RWPE2 (cell line): ENCODE measurements around the gene CAMK1.
A peak's percentile ranks its signal among the peaks of the same experiment; 100 is the strongest.
"Not testable (repeated sequence)": the region's sequence is repeated elsewhere in the genome, so short reads cannot be mapped to it uniquely, and the experiment has no call there.

Experiments used
- ATAC-seq: fragments of 200-7000 bp; cut with Tn5 transposase; 3 replicates; pipeline ENCODE4 v1.9.1; 2021; ENCODE audit warnings: low read depth
- DNase-seq: peaks from one replicate; pipeline ENCODE4 v3.0.0-alpha.2; 2020; ENCODE audit warnings: low spot score
- H3K27ac ChIP-seq: fragments of 450-650 bp; 2 replicates; pipeline ENCODE4 v1.5.1; 2017; ENCODE audit warnings: mild to moderate bottlenecking; ENCODE audit not compliant: poor library complexity, severe bottlenecking
- H3K27me3 ChIP-seq: fragments of 250-450 bp; sonication (Bioruptor Pico); 2 replicates; pipeline ENCODE4 v1.5.1; 2021; ENCODE audit warnings: mild to moderate bottlenecking, moderate library complexity; ENCODE audit not compliant: insufficient read depth, poor library complexity, severe bottlenecking
- H3K36me3 ChIP-seq: fragments of 250-450 bp; sonication (Bioruptor Pico); 2 replicates; pipeline ENCODE4 v1.5.1; 2020; ENCODE audit warnings: low read depth, mild to moderate bottlenecking, moderate library complexity
- H3K4me1 ChIP-seq: fragments of 250-450 bp; sonication (Bioruptor Pico); 2 replicates; pipeline ENCODE4 v1.5.1; 2021; ENCODE audit warnings: mild to moderate bottlenecking, moderate library complexity; ENCODE audit not compliant: insufficient read depth, poor library complexity, severe bottlenecking
- H3K4me3 ChIP-seq: fragments of 250-450 bp; sonication (Bioruptor Pico); 2 replicates; pipeline ENCODE4 v1.5.1; 2021; ENCODE audit warnings: mild to moderate bottlenecking, moderate library complexity; ENCODE audit not compliant: severe bottlenecking
- H3K9me3 ChIP-seq: fragments of 250-450 bp; sonication (Bioruptor Pico); 2 replicates; pipeline ENCODE4 v1.5.1; 2021; ENCODE audit warnings: mild to moderate bottlenecking, moderate library complexity; ENCODE audit not compliant: severe bottlenecking
- CTCF ChIP-seq: fragments of 450-650 bp; IDR thresholded peaks from one replicate; pipeline ENCODE4 v1.5.1; 2017; ENCODE audit warnings: mild to moderate bottlenecking, moderate library complexity; ENCODE audit not compliant: poor library complexity, severe bottlenecking

CAMK1 gene

DNA sequence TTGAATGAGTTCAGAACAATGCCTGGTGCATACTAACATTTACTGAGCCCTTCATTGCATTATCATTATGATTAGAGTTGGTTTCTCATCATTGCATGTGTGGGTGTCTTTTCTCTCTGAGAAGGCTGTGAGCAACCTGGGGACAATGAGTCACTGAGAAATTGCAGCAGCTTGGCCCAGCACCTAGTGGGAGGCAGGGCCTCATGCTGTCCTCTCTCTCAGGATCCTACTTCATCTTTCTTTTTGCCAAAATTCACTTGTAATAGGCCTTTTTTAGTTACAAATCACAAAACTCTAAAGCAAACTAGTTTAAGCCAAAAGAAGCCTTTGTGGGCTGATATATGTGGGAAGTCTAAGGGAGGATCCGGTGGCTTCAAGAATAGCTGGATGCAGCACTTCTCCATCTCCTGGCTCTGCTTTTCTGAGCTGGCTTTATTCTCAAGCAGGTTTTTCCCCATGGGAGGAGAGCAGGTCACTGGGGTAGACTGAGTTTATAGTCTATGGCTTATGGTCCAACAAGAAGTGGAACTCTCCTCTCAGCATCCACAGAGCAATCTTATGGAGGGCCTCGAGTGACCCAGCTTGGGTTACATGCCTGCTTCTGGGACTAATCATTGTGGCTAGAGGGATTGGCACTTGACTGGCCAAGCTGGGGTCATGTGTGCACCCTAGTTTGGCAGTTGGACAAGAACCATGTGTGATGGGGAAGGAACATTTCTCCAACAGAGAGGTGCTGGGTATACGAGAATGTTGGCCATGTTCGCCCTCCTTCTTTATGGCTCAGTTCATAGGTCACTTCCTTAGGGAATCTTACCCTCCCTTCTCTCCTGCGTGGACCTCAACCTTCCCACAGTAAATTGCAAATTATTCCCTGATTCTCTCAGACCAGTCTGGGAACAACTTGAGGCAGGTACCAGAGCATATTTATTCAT, 8.7 kb upstream of the CAMK1 start:
- ATAC-seq, result peak; percentile 55; the same call in 2 of the 3 replicates
- no peak for TF ChIP-seq CTCF
- Histone ChIP-seq H3K36me3 (peaks cover 17% of the 10 kb centered on the region), H3K4me1 (no peaks in the 10 kb centered on the region), H3K27ac (no peak overlapping the region), H3K9me3 (no peaks in the 10 kb centered on the region), H3K27me3 (no peaks in the 10 kb centered on the region), H3K4me3 (no peak overlapping the region)
- DNase-seq, result no peak

GRCh38 chr3:9777694-9778021, 7.9 kb upstream of the CAMK1 start:
- H3K9me3 ChIP-seq, result no peaks in the 10 kb centered on the region
- no peak for TF ChIP-seq CTCF
- H3K4me3 ChIP-seq, result no peak overlapping the region
- H3K36me3 ChIP-seq, result peaks cover 10% of the 10 kb centered on the region
- no peak for DNase-seq
- no peaks in the 10 kb centered on the region for H3K27me3 ChIP-seq
- H3K4me1 ChIP-seq, result no peaks in the 10 kb centered on the region
- no peak for ATAC-seq
- no peak overlapping the region for H3K27ac ChIP-seq

DNA sequence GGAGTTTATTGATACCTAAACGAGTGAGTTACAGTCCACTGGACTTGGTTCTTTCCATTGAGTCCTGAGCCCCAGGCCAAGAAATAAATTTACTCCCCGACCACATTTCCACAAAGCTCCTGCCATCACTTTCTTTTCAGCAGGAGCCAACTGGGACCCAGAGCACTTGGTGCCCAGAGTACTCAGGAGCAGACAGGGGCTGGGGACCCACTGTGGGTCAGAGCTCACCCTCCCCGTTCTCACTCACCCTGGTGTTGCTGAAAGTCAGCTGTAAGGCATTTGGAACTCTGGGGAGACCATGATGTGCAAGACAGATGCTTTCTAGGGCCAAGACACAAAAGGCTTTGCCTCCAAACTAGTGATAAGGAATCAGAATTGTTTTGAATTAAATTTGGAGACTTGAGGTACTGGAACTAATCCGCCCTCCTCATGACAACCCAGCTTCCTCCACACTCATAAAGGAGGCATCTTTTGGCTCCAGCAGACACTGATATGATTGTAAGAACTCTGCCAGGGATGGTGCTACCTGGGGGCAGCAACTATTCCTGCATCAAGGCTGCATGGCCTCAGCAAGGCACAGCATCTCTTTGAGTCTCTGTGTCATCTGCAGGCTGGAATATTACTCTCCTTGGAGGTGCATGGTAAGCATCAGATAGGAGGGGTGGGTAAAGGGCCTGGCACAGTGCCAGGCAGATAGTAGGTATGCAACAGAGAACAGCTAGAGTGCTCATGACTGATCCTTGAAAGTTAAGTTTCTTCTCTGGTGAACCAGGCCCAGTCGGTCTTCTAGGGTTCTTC, 7.3 kb upstream of the CAMK1 start:
- H3K27ac ChIP-seq, result no peak overlapping the region
- H3K27me3 ChIP-seq, result no peaks in the 10 kb centered on the region
- DNase-seq, result no peak
- TF ChIP-seq CTCF, result no peak
- H3K4me3 ChIP-seq, result no peak overlapping the region
- no peaks in the 10 kb centered on the region for H3K4me1 ChIP-seq
- H3K36me3 ChIP-seq, result peaks cover 6% of the 10 kb centered on the region
- H3K9me3 ChIP-seq, result no peaks in the 10 kb centered on the region
- ATAC-seq, result no peak

DNA sequence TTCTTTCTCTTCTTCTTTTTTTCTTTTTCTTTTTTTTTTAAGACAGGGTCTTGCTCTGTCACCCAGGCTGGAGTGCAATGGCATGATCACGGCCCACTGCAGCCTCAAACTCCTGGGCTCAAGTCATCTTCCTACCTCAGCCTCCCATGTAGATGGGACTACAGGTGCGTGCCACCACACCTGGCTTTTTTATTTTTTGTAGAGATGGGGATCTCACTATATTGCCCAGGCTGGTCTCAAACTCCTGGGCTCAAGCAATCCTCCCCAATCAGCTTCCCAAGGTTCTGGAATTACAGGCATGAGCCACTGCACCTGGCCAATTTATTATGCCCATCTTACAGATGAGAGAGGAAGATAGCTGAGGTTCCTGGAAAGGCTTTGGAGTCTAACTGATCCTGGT, 1.3 kb upstream of the CAMK1 start:
- H3K36me3 ChIP-seq, DNase-seq, H3K4me1 ChIP-seq, H3K4me3 ChIP-seq, H3K27me3 ChIP-seq, ATAC-seq, H3K9me3 ChIP-seq, H3K27ac ChIP-seq: not testable (repeated sequence)

DNA sequence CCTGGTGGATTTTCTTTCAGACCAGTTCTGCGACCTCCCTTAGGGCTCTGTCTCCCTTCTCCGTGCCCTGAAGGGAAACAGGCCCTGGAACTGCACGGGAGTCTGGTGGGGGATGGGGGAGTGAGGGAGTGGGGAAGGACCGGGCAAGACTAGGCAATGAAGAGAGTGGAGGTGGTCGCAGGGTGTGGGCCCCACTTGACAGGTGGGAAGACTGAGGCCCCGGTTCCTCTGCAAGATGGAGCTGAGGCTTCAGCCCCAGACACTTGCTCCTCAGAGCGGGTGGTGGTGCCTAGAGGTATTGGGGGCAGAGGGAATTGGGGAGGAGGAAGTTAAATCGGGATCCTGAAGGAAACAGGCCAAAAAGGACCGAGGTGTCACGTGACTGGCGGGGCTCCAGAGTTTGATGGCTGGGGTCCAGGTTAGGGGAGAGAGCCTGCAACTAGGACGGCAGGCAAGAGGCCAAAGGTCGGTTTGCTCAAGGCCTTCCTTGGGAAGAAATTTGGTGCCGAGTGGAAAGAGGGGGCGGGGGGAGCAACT, 597 bp upstream of the CAMK1 start:
- H3K4me1 ChIP-seq, result no peaks in the 10 kb centered on the region
- no peak overlapping the region for H3K27ac ChIP-seq
- no peaks in the 10 kb centered on the region for H3K9me3 ChIP-seq
- peak overlapping the region; percentile 49 for H3K4me3 ChIP-seq
- DNase-seq (no peak), ATAC-seq (no peak)
- H3K36me3 ChIP-seq, result no peaks in the 10 kb centered on the region
- H3K27me3 ChIP-seq, result no peaks in the 10 kb centered on the region
- no peak for TF ChIP-seq CTCF
